ENCODE measurements around the gene ZNF83.

ZNF83 gene

GRCh38 chr19:52659013-52659412 is 20.9 kb upstream of the ZNF83 start:
- Histone ChIP-seq H3K4me3 (ENCODE audit: low read depth, low read length) (no peak overlapping the region), H3K79me2 (ENCODE audit: control insufficient read depth, insufficient read depth, low read length, poor library complexity) (peaks cover 4% of the 10 kb centered on the region), H4K12ac (ENCODE audit: low read depth, low read length) (no peak overlapping the region), H2BK120ac (ENCODE audit: insufficient read depth, low read length, poor library complexity) (no peak overlapping the region), H3K9me3 (ENCODE audit: insufficient read depth, low read depth, low read length) (no peaks in the 10 kb centered on the region), H3K4me1 (ENCODE audit: control insufficient read depth in 1 of 2, insufficient read depth in 2 of 2, low read length in 2 of 2) (peaks cover 13 to 22% of the 10 kb centered on the region in 2 experiments), H2AK5ac (ENCODE audit: low read length) (no peak overlapping the region), H3K27ac (ENCODE audit: low read depth, low read length) (no peak overlapping the region), H3K79me1 (ENCODE audit: low read length) (peaks cover 10% of the 10 kb centered on the region), H4K8ac (ENCODE audit: low read depth, low read length) (no peak overlapping the region), H3K4ac (ENCODE audit: low read depth, low read length) (peak overlapping the region; percentile 27), H2AFZ (ENCODE audit: insufficient read depth, low read length, poor library complexity) (no peak overlapping the region), H3K27me3 (ENCODE audit: insufficient read depth, low read length) (no peaks in the 10 kb centered on the region), H3K9ac (ENCODE audit: low read length) (no peak overlapping the region), H4K91ac (ENCODE audit: low read depth, low read length) (no peak overlapping the region), H3K36me3 (ENCODE audit: control insufficient read depth in 1 of 2, insufficient read depth in 2 of 2, low read length in 2 of 2) (peaks cover 43 to 67% of the 10 kb centered on the region in 2 experiments), H3K23ac (ENCODE audit: low read length) (no peak overlapping the region), H3K14ac (ENCODE audit: low read length) (no peak overlapping the region), H3K4me2 (ENCODE audit: low read length) (no peak overlapping the region), H2BK5ac (ENCODE audit: low read depth, low read length, poor library complexity) (no peak overlapping the region), H2BK12ac (ENCODE audit: low read length) (no peak overlapping the region), H3K18ac (ENCODE audit: low read length) (no peak overlapping the region)
- WGBS (ENCODE audit: extremely low coverage, insufficient coverage, insufficient read length), result no CpG with 5 or more reads among the region's 14 CpGs
- no peak for DNase-seq

- H2AFZ ChIP-seq (ENCODE audit: insufficient read depth, low read length, poor library complexity), result no peak overlapping the region
- H3K4ac ChIP-seq (ENCODE audit: low read depth, low read length), result no peak overlapping the region
- H3K18ac ChIP-seq (ENCODE audit: low read length), result no peak overlapping the region
- H2AK5ac ChIP-seq (ENCODE audit: low read length), result no peak overlapping the region
- H3K27ac ChIP-seq (ENCODE audit: low read depth, low read length), result no peak overlapping the region
- peak in 1 of 2 donors; percentile 46 for DNase-seq
- no peak overlapping the region for H4K12ac ChIP-seq (ENCODE audit: low read depth, low read length)
- no peaks in the 10 kb centered on the region for H3K27me3 ChIP-seq (ENCODE audit: insufficient read depth, low read length)
- peaks cover 13 to 22% of the 10 kb centered on the region in 2 experiments for H3K4me1 ChIP-seq (ENCODE audit: control insufficient read depth in 1 of 2, insufficient read depth in 2 of 2, low read length in 2 of 2)
- no peaks in the 10 kb centered on the region for H3K9me3 ChIP-seq (ENCODE audit: insufficient read depth, low read depth, low read length)
- no peak overlapping the region for H3K4me3 ChIP-seq (ENCODE audit: low read depth, low read length)
- peaks cover 43 to 68% of the 10 kb centered on the region in 2 experiments for H3K36me3 ChIP-seq (ENCODE audit: control insufficient read depth in 1 of 2, insufficient read depth in 2 of 2, low read length in 2 of 2)
- H2BK120ac ChIP-seq (ENCODE audit: insufficient read depth, low read length, poor library complexity), result no peak overlapping the region
- no peak overlapping the region for H3K9ac ChIP-seq (ENCODE audit: low read length)
- H2BK5ac ChIP-seq (ENCODE audit: low read depth, low read length, poor library complexity), result no peak overlapping the region
- H3K79me1 ChIP-seq (ENCODE audit: low read length), result peaks cover 10% of the 10 kb centered on the region
- peaks cover 4% of the 10 kb centered on the region for H3K79me2 ChIP-seq (ENCODE audit: control insufficient read depth, insufficient read depth, low read length, poor library complexity)
- no CpG with 5 or more reads among the region's 5 CpGs for WGBS (ENCODE audit: extremely low coverage, insufficient coverage, insufficient read length)
- H4K8ac ChIP-seq (ENCODE audit: low read depth, low read length), result no peak overlapping the region
- no peak overlapping the region for H3K4me2 ChIP-seq (ENCODE audit: low read length)
- no peak overlapping the region for H3K23ac ChIP-seq (ENCODE audit: low read length)
- no peak overlapping the region for H4K91ac ChIP-seq (ENCODE audit: low read depth, low read length)
- H2BK12ac ChIP-seq (ENCODE audit: low read length), result no peak overlapping the region
- no peak overlapping the region for H3K14ac ChIP-seq (ENCODE audit: low read length)
These were observed 20.4 kb upstream of the ZNF83 start for GRCh38 chr19:52658595-52658994.

GRCh38 chr19:52653161-52653560 is 15.0 kb upstream of the ZNF83 start:
- Histone ChIP-seq H3K27ac (ENCODE audit: low read depth, low read length) (no peak overlapping the region), H3K79me2 (ENCODE audit: control insufficient read depth, insufficient read depth, low read length, poor library complexity) (no peaks in the 10 kb centered on the region), H3K27me3 (ENCODE audit: insufficient read depth, low read length) (no peaks in the 10 kb centered on the region), H2BK5ac (ENCODE audit: low read depth, low read length, poor library complexity) (no peak overlapping the region), H2BK12ac (ENCODE audit: low read length) (no peak overlapping the region), H3K18ac (ENCODE audit: low read length) (no peak overlapping the region), H3K4me2 (ENCODE audit: low read length) (no peak overlapping the region), H3K9me3 (ENCODE audit: insufficient read depth, low read depth, low read length) (peaks cover 2% of the 10 kb centered on the region), H4K12ac (ENCODE audit: low read depth, low read length) (no peak overlapping the region), H3K4me1 (ENCODE audit: control insufficient read depth in 1 of 2, insufficient read depth in 2 of 2, low read length in 2 of 2) (peaks cover 8 to 11% of the 10 kb centered on the region in 2 experiments), H2BK120ac (ENCODE audit: insufficient read depth, low read length, poor library complexity) (no peak overlapping the region), H4K8ac (ENCODE audit: low read depth, low read length) (no peak overlapping the region), H4K91ac (ENCODE audit: low read depth, low read length) (no peak overlapping the region), H3K4ac (ENCODE audit: low read depth, low read length) (no peak overlapping the region), H3K14ac (ENCODE audit: low read length) (no peak overlapping the region), H3K79me1 (ENCODE audit: low read length) (peaks cover 7% of the 10 kb centered on the region), H3K36me3 (ENCODE audit: control insufficient read depth in 1 of 2, insufficient read depth in 2 of 2, low read length in 2 of 2) (peaks cover 30 to 56% of the 10 kb centered on the region in 2 experiments), H2AFZ (ENCODE audit: insufficient read depth, low read length, poor library complexity) (no peak overlapping the region), H3K9ac (ENCODE audit: low read length) (no peak overlapping the region), H2AK5ac (ENCODE audit: low read length) (no peak overlapping the region), H3K4me3 (ENCODE audit: low read depth, low read length) (no peak overlapping the region), H3K23ac (ENCODE audit: low read length) (no peak overlapping the region)
- WGBS (ENCODE audit: extremely low coverage, insufficient coverage, insufficient read length), result no CpG with 5 or more reads among the region's 4 CpGs
- DNase-seq, result peak; percentile 55 to 80

GRCh38 chr19:52651956-52652355 is 13.8 kb upstream of the ZNF83 start:
- no peaks in the 10 kb centered on the region for H3K27me3 ChIP-seq (ENCODE audit: insufficient read depth, low read length)
- H3K9me3 ChIP-seq (ENCODE audit: insufficient read depth, low read depth, low read length), result peaks cover 2% of the 10 kb centered on the region
- no peak overlapping the region for H2BK5ac ChIP-seq (ENCODE audit: low read depth, low read length, poor library complexity)
- H2BK120ac ChIP-seq (ENCODE audit: insufficient read depth, low read length, poor library complexity), result no peak overlapping the region
- no peaks in the 10 kb centered on the region for H3K79me2 ChIP-seq (ENCODE audit: control insufficient read depth, insufficient read depth, low read length, poor library complexity)
- H3K23ac ChIP-seq (ENCODE audit: low read length), result no peak overlapping the region
- no peak overlapping the region for H2AK5ac ChIP-seq (ENCODE audit: low read length)
- no peak overlapping the region for H3K4ac ChIP-seq (ENCODE audit: low read depth, low read length)
- H3K9ac ChIP-seq (ENCODE audit: low read length), result no peak overlapping the region
- H3K4me3 ChIP-seq (ENCODE audit: low read depth, low read length), result no peak overlapping the region
- no CpG with 5 or more reads among the region's 5 CpGs for WGBS (ENCODE audit: extremely low coverage, insufficient coverage, insufficient read length)
- no peak overlapping the region for H4K8ac ChIP-seq (ENCODE audit: low read depth, low read length)
- H3K79me1 ChIP-seq (ENCODE audit: low read length), result peaks cover 7% of the 10 kb centered on the region
- H3K14ac ChIP-seq (ENCODE audit: low read length), result no peak overlapping the region
- H3K27ac ChIP-seq (ENCODE audit: low read depth, low read length), result no peak overlapping the region
- H2BK12ac ChIP-seq (ENCODE audit: low read length), result no peak overlapping the region
- no peak overlapping the region for H3K18ac ChIP-seq (ENCODE audit: low read length)
- no peak overlapping the region for H4K91ac ChIP-seq (ENCODE audit: low read depth, low read length)
- peaks cover 25 to 54% of the 10 kb centered on the region in 2 experiments for H3K36me3 ChIP-seq (ENCODE audit: control insufficient read depth in 1 of 2, insufficient read depth in 2 of 2, low read length in 2 of 2)
- DNase-seq, result peak; percentile 76 to 86
- no peak overlapping the region for H4K12ac ChIP-seq (ENCODE audit: low read depth, low read length)
- H3K4me1 ChIP-seq (ENCODE audit: control insufficient read depth in 1 of 2, insufficient read depth in 2 of 2, low read length in 2 of 2), result peaks cover 9 to 11% of the 10 kb centered on the region in 2 experiments
- H2AFZ ChIP-seq (ENCODE audit: insufficient read depth, low read length, poor library complexity), result no peak overlapping the region
- H3K4me2 ChIP-seq (ENCODE audit: low read length), result no peak overlapping the region

Measured in trophoblast cell (in vitro differentiated cells and primary cell).